NCI-H187 (cell line): Measurements from ENCODE around the gene GAL.

ENCODE experiments used
- DNase-seq, 2 experiments: peaks; one replicate each; lab custom pipeline; 2025; lab: John Stamatoyannopoulos, UW

The GAL gene

DNA sequence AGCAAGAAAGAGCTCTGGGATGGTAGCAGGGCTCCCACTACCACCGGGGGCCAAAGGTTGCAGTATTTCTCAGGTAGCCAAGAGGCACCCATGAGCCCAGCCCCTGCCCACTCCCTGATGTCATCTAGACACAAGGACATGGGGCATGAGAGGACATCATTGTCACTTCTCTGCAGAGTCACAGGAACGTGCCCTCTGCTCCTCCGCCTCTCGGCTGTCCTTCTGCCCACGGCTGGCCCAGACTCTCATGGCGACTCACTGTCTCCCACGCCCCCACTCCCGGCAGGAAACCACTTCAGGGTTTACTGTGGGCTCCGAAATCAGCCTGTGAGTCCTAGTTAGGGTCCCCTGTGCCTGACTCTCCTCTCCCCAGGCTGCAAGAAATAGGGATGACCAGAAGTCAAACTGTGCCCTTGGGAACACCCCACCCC lies 1.8 kb upstream of the GAL start:
- DNase-seq, result no peak

DNA sequence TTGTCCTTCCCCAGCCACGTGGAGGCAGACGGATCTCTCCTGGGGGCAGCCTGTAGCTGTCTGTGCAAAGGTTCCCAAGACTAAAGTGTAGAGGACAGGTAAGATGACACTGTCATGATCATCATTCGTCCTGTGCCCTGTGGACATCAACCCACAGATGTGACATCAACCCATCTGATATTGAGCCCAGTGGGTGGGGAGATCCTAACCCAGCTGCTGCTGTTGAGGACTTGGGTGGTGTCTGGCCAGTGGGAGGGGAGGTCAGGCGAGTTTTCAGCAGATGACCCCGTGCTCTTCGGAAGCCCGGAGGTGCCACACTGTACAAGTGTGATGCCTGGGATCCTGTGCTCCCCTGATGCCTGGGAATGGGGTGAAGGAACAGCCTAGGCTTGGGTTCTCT lies 1.2 kb upstream of the GAL start:
- DNase-seq, result no peak

DNA sequence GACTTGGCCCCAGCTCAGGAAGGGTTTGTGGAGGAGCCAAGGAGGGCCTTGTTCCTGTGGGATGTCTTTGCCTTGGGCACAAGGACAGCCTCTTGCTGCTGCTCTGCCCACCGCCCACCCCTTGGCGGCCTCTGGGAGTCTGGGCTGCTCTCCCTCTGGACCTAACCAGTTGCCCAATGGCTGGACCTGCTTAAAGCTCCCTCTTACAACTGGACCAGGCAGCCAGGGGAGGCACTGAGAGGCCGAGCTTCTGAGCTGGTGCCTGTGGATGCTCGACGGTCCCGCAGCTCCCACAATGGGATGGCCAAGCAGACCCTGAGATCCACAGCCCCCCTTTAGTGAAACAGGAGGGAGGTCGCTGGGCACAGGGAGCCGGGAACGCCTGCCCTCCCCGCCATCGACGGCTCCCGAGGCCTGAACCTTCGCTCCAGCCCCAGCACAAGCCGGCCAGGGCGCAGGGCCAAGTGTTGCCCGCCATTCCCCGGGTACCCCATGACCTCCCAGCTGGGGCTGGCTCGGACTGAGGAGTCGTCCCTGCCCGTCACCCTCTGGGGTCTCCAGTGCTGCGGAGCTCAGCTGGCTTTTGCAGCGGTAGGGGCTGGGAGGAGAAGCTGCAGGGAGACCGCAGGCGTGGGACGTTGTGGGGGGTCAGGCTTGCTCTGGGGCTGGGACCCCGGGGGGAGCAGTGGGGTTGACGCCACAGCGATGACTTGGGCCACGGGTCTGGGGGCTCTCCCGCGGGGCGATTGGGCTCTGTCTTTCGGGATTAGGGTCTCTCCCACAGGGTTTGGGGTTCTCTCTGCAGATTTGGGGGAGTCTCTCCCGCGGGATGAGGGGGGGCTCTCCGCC lies 584 bp upstream of the GAL start:
- DNase-seq, result no peak

DNA sequence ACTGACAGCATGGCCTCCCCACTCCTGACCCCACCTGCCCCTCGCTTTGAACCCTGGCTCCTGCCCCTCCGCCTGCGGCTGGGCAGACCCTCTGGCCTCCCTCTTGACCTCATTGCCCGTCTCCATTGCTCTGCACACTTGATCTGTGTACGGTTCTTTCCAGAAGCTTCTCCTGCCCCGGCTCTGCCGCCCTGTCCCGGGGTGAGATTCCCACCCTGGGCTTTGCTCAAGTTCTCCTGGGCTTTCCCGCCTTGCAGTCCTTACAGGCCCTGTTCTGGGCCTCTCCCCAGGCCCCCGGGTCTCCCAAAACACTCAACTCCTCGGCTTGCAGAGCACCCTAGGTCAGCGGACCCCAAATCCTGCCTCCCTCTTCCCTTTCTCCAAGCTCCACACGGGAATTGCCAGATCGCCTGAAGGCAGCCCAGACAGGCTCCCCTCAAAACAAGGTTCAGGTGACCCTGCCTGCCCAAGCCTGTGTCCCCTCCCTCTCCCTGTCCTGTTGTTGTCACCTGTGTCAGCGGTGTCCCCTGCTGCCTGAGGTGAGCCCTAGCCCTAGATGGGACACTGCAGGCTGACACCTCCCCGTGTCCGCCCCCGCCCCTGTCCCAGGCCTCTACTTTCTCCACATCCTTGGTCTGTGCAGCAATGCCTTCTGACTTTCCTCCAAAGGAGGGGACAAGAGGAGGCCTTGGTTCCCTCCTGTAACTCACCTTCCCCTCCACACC lies 1.5 kb downstream of the GAL start:
- no peak for DNase-seq

DNA sequence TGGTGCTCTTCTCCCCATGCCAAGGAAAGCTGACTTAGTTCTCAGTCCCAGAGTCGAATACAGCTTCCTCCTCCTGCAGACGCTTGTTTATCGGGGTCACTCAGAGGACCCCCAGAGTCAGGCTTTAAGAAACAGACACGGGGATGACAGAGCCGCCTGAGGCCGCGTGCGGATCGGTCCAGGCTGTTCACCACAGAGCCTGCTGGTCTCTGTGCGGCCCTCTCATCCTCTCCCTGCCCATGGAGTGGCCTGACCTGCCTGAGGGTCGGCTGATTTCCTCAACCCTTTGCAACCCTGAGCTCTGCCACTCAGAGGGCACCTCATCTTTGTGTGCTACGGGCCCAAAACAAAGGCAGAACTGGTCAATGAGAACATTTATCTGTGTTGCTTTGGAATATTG lies 2.1 kb downstream of the GAL start:
- no peak for DNase-seq

DNA sequence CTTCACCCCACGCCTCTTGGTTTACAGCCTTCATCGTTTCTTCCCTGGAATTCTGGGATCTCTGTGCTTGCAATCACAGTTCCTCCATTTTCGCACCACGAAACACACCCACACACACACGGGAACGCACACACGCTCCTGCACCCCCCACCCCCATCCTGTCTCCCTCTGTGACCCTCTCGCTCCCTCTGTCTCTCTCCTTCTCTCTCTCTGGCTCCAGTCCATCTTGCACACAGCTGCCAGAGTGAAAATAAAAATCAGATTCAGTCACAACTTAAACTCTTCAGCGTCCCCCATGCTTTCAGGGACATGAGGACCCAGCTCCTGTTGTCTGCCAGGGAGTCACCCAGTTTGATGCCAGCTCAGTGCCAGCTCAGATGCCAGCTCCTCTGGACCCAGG lies 3.0 kb downstream of the GAL start:
- no peak for DNase-seq

DNA sequence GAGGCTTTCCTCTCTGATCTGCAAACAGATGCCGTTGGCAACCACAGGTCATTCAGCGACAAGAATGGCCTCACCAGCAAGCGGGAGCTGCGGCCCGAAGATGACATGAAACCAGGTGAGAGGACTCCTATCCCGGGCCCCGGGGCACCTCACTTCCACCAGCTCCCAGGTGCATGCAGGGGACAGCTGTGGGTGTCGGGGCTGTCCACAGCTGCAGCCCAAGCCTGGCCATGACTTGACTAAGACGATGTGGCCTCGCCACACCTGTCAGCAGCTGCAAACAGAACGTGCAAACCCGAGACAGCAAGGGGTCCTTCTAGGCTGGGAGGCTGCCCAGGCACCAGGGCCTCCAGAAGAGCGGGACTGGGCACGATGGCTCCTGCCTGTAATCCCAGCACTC lies 3.6 kb downstream of the GAL start:
- no peak for DNase-seq

DNA sequence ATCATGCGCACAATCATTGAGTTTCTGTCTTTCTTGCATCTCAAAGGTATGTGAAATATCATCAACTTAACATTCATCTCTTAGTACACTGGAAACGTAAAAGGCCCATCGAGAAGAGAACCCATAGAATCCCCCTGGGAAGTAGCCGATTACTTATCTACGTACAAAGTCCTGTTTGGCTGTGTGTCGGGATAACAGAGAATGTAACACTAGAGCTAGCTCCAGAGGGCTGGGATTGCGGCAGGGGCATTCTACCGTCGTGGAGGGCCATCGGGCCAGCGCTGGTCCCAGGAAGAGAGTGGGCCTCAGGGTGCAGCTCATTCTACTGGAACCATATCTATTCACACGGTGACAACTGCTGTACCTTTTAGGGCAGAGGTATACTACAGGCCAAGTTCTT lies 4.5 kb downstream of the GAL start:
- DNase-seq, result no peak

DNA sequence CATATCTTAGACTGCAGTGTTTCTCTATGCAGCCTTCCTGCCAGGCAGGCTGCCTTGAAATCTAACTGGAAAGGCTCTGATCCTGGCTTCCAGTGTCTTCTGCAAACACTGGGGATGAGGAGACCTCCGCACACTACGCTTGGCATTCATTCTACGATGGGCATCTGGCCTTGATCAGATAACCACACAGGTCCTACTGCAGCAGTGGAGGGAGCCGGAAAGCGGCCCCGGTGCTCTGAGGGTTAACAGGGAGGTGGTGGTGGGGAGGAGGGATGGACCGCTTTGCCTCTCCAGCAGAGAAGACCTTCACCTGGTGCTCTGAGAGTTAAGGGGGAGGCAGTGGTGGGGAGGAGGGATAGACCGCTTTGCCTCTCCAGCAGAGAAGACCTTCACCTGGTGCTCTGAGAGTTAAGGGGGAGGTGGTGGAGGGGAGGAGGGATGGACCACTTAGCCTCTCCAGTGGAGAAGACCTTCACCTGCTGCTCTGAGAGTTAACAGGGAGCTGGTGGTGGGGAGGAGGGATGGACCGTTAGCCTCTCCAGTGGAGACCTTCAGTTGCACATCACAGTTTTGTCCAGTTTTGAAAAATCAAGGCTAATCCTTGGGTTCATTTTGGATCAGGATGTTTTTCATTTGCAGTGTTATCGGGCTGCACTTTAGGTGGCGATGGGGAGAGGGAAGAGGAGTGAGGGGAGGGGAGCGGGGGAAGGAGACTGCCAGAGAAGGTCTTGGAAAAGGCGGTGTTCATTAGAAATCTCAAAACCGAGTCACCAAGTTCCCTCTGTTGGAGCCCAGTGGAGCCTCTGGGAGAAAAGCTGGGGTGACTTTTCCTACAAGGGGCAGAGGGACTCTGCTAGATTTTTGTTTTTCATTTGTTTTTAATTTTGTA lies 5.6 kb downstream of the GAL start:
- no peak for DNase-seq

DNA sequence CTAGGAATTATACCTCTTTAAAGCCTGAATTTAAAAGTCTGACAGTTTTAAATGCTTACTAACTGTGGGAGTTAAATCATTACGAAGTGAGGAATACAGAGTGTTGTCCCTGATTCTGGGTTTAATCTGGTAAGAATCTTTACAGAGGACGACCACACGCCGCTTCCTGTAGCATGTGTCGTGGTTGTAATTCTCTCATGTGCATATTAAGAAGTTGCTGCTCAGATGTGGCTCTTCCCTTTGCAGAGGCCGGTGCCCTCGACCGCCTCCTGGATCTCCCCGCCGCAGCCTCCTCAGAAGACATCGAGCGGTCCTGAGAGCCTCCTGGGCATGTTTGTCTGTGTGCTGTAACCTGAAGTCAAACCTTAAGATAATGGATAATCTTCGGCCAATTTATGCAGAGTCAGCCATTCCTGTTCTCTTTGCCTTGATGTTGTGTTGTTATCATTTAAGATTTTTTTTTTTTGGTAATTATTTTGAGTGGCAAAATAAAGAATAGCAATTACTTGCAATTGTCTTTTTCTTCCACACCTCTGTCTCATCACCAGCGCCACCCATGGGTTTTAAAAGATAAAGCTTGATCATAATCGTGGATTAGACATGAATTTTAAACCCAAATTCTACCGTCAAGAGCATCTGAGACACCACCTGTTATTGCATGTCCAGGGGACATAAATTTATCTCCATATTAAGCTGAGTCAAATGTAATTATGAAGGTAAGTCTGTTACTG lies 6.5 kb downstream of the GAL start:
- DNase-seq, result no peak

DNA sequence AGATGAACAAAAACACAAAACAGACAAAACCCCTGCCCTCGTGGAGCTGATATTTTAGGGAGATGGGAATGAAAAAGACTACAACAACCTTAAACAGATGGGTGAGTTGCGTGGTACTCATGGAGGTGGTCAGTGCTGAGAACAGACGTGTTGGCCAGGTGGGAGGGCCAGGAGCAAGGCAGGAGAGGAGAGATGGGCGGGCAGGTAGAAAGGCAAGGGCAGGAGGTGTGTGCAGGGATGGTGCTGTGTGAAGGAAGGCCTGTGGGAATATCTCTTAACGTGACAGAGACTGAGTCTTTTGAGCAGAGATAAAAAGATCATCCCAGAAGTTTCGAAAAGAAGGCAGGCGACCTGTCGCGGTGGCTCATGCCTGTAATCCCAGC lies 7.0 kb downstream of the GAL start:
- DNase-seq, result no peak

DNA sequence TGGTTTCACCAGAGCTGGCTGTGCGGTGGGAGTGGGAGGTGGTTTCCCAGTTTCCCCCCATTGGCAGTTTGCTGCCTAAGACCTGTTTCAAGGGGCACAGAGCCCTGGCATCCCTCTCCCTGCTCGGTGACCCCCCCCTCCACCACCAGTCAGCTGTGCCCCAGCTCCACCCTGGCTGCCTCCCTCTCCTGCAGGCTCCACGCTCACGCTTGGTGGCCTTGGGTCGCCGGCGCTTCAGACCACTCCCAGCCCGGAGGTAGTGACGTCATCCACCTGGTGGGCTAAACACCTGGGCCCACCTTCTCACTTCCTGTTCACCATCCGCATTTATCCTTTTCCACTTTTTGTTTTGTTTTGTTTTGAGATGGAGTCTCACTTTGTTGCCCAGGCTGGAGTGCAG lies 7.8 kb downstream of the GAL start:
- DNase-seq, result no peak

DNA sequence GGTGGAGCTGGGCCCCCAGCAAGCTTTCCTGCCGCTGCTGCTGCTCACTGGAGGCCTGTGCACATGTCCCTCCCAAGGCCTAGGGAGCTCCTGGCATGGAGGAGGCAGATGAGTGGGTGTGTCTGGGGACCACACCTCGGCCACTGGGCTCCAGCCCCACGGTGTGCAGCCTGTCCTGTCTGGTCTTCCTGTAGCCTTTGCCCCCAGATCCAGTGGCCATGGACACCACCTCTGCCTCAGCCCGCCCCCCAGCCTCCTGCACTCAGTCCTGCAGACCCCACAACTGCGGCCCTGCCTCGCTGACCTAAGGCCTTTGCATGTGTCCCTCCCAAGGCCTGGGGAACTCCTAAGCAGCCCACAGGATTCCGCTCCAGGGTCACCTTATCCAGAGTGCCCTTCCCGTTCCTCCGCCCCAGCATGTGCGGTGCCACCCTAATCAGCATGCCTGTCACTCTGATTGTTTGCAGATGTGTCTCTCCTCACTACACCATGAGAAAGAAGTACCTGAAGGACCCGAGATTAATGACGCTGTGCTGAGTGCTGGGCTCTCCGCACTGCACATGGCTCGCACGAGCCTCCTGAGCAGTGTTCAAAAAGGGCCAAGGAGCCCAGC lies 8.6 kb downstream of the GAL start:
- no peak for DNase-seq

DNA sequence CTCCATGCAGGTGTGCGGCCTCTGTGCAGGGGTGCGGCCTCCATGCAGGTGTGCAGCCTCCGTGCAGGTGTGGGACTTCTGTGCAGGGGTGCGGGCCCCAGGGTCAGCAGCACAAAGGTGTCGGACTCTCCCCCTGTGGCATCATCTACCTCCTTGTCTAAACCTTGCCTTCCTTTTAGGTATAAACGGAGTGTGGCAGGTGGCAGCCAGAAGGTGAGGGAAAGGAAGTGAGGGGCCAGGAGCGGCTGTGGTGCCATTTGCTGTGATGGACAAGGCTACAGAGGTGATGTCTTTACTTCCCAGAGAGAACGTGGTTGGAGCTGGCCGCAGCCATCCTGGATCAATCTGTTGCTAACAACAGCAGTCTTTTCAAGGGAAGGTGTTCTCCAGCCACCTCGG lies 9.1 kb downstream of the GAL start:
- no peak for DNase-seq

DNA sequence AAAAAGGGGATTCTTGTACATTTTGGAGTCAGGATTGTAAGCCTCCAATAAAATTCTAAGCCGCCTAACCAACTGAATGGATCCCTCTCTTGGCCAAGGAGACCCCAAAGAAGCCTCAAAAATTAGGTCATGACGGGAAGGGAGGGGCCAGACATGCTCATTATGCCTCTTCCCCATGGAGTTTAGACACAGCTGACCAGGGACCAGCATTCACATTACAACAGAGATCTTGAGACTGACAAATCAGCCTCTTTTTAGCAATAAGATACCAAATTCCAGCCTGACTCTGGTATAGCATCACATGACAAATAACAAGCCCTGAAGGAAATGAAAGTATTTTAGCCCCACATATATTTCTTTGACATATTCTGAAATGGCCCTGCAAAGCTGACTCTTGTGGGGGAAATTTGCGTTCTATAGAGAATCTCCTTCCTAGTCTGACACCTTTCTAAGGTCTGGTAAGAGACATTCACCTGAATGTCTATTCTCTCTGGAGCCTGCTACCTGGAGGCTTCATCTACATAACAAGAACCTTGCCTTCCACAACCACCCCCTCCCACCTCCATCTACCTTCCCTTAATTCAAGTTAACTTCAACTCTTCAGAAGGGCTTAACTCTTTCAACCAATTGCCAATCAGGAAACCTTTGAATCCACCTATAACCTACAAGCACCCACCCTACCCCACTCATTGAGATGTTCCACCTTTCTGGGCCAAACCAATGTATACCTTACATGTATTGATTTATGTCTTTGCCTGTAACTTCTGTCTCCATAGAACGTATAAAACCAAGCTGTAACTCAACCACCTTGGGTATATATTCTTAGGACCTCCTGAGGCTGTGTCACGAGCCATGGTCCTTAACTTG lies 10.3 kb downstream of the GAL start:
- DNase-seq, result no peak

DNA sequence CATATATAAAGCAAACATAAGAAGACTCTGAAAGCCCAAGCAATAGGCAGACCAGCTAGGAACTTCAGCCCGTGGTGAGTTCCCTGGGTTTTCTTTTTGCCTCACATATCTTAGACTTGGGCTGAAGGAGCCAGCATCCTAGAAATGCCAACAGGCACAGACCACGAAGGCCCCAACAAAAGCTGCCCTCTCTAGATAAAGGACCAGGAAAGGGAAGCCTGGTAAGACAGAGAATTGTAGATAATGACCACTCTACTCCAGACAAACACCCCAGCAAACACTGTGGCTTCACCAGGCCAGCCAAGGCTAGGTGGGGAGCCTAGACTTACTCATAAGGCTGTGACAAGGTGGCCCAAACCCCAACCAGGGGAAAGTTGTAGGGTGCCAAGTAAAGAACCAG lies 11.2 kb downstream of the GAL start:
- no peak for DNase-seq

DNA sequence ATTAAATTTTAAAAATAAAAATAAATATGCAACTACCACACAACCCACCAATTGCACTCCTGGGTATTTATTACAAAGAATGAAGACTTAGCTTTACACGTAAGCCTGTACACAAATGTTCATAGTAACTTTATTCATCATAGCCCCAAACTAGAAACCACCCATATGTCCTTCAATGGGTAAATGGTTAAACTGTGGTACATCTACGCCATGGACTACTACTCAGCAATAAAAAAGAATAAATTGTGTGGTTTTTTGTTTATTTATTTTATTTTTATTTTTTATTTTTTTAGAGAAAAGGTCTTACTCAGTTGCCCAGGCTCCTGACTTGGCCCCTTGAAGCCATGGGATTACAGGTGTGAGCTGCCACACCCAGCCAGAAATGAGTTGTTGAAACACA lies 14.6 kb downstream of the GAL start:
- no peak for DNase-seq

DNA sequence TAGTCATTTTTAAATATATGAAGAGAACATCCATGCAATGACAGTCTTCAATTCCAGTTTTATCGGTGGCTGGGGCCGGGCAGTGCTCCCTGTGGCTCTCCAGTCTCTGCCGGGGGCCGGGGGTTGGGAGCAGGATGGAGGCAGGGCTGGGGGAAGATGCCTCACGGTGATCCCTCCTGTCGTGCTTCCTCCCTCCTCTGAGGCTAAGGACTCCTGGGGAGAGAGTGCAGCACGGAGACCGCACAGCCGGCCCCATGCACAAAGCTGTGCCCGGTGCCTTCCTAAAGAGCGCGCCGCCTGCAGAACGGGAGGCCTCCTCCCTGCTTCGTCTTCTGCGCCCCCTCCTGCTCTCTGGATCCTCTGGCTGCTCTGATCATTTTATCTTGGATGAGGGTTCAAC lies 20.5 kb downstream of the GAL start:
- DNase-seq, result no peak

DNA sequence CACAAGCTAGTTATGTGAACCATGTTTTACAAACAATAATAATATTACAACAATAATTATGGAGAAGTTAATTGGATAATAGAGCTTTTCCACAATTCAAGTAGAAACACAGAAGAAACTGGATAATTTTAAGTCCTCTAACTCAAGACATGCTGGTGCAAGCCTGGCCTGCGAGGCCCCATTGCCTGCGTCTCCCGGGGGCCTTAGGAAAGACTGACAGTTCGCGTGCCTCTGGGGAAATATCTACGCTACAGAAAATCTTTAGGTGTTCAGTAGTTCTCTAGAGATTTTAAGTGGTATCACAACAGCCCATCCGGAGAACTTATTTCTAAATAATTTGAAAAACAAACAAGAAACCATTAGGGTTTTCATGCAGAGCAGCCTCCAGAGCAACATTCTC lies 23.2 kb downstream of the GAL start:
- DNase-seq, result no peak

DNA sequence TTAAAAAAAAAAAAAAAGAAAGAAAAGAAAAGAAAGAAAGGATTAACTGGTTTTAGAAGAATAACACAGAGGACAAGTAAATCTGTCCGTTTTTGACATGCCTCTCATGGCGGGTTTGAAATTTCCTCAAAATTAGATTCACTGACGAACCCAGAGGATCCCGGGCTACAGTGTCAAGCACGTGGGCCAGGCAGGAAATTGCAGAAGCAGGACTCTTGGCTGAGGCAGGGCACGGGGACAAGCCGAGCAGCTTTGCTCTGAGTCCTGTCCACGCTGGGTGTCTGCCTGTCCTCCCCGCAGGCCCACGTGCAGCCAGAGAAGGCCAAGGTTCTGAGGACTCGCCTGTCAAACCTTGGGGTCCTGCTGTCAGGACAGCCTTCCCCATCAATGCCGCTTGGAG lies 24.7 kb downstream of the GAL start:
- no peak for DNase-seq

DNA sequence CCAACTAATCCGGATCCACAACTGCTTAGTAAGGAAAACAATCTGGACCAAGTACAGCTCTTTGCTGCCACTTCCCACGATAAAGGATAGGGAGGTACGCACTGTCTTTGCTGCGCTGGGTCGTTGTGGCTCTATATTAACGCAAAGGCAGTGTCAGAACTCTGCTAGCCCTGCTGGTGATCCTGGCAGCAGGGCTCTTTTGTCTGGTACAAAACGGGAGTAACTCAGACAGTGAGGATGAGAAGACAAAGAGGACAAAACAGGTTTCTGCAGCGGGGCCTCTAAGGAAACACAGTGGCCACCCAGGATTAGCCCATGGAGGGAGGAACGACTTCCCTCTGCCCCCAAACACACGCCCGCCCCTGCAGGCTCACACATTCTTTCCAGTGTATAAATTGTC lies 26.1 kb downstream of the GAL start:
- DNase-seq, result no peak
